ENCODE data around the gene SUN1. TPM values are rescaled to one million over a fixed set of nuclear protein-coding genes. Genes with fewer than 3 reads are reported as not detected.

Gene SUN1, protein sequence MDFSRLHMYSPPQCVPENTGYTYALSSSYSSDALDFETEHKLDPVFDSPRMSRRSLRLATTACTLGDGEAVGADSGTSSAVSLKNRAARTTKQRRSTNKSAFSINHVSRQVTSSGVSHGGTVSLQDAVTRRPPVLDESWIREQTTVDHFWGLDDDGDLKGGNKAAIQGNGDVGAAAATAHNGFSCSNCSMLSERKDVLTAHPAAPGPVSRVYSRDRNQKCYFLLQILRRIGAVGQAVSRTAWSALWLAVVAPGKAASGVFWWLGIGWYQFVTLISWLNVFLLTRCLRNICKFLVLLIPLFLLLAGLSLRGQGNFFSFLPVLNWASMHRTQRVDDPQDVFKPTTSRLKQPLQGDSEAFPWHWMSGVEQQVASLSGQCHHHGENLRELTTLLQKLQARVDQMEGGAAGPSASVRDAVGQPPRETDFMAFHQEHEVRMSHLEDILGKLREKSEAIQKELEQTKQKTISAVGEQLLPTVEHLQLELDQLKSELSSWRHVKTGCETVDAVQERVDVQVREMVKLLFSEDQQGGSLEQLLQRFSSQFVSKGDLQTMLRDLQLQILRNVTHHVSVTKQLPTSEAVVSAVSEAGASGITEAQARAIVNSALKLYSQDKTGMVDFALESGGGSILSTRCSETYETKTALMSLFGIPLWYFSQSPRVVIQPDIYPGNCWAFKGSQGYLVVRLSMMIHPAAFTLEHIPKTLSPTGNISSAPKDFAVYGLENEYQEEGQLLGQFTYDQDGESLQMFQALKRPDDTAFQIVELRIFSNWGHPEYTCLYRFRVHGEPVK
- 128 TPM for total RNA-seq

DNA sequence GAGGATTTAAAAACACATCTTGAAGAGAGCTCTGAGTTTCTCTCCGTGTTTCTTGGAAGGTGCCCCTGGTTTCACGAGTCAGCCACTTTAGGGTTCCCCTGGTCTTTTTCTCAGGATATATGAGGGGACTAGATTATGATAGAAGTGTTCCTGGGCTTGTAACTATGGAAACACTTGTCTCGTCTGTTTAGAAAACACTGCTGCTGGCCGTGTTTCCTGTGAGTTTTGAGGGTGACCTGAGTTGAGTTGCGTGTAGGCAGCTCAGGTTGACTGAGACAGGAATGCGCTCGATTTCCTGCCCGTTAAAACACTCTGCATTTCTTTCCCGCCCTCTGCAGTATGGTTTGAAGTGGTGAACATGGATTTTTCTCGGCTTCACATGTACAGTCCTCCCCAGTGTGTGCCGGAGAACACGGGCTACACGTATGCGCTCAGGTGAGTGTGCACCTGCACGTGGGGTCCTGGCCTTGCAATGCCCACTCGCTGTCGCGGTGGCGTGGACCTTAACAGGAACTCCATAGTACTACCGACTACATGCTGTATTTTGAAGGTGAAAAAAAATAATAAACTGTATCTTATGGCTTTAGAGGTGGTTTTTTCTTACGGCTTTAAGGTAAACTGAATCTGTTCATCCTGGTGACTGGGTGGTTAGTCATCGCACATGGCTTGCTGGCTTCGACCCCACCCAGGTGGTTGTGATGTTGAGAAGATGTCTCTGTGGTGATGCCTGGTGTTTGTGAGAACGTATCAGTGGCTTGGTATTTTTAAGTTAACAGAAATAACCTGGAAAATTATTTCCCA lies at the start of gene SUN1:
TSS of gene SUN1 (plus strand) at position 310 of the 801 bp plus-strand sequence. CDS start at position 359, 49 bp downstream.

DNA sequence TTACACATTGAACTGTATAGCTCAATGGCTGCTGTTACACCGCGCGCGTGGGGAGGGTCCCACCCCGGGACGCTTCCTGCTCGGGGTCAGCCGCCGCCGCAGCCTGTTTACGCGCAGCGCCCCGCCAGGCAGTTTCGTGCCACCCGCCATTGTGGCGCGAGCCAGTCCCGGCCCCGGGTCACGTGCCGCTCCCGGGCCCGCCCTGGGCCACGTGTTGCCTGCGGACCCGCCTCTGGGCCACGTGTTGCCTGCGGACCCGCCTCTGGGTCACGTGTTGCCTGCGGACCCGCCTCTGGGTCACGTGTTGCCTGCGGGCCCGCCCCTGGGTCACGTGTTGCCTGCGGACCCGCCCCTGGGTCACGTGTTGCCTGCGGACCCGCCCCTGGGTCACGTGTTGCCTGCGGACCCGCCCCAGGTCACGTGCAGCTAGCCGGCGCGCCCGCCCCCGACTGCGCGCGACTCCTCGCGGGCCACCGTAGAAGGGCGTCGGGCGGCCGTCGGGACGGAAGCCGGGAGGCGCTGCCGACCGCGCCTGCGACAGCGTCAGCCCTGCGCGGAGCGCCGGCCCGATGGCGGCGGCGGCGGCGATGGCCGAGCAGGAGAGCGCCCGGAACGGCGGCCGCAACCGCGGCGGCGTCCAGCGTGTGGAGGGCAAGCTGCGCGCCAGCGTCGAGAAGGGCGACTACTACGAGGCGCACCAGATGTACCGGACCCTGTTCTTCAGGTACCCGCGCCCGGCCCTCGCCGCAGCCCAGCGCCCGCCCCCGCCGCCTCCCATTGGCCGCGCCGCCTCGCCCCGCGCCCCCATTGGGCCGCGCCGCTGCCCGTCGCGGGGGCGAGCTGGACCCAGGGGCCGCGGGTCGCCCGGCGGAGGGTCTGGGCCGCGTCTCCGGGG lies 44.0 kb downstream of the SUN1 start, which contains the start of gene GET4:
TSS of gene GET4 (plus strand) at position 478 of the 895 bp plus-strand sequence. CDS start at position 570, 92 bp downstream.

Other genes starting within 250 kb of the SUN1 start
- 9.0 TPM for gene DNAAF5, start 105.8 kb upstream of the SUN1 start, total RNA-seq
- 133 TPM for gene PRKAR1B, start 105.2 kb upstream of the SUN1 start, total RNA-seq
- 17.5 TPM for gene GET4, start 44.1 kb downstream of the SUN1 start, total RNA-seq
- gene ADAP1, start 122.2 kb downstream of the SUN1 start, total RNA-seq, result 50.3 TPM
- 21.7 TPM for gene COX19, start 143.1 kb downstream of the SUN1 start, total RNA-seq
- not detected for gene CYP2W1, start 150.7 kb downstream of the SUN1 start, total RNA-seq
- 3.2 TPM for gene GPR146, start 212.1 kb downstream of the SUN1 start, total RNA-seq